ENCODE results near the gene RENBP.
A peak's percentile ranks its signal among the peaks of the same experiment; 100 is the strongest.

RENBP gene

GRCh38 chrX:153939573-153939972 lies 4.9 kb downstream of the RENBP start:
- in situ Hi-C loops (cut with HindIII; ENCODE audit: low pct_ligation_motif_present, low pct_unique_long_range_greater_than_20kb, low sequenced_read_pairs), result no loop called here
- no peak for DNase-seq

DNA sequence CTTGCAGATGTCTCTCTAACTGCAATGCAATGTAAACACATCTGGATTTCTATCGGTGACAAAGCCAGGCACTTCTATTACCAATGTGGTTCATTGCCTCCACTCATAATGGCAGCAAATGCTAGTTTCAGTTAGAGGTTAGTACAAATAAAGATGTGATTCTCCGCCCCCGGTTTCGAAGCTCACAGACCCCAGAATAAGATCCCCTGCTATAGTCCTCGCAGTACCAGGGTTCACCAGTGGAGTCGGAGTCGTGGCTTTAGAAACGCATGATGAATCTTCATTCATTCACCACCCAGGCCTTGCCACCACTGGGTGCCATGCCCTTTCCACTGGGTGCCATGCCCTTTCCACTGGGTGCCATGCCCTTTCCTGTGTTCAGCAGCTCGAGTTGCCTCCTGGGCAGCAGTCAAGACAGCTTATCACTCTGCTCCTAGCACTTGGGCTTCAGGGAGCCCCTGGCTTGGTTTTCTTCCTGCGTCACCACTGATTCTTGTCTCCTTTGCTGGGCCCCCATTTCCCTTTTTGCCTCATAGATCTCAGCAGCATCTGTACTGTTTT lies 6.1 kb downstream of the RENBP start:
- DNase-seq, result no peak
- in situ Hi-C loops (cut with HindIII; ENCODE audit: low pct_ligation_motif_present, low pct_unique_long_range_greater_than_20kb, low sequenced_read_pairs), result no loop called here

- DNase-seq, result no peak
- in situ Hi-C loops (cut with HindIII; ENCODE audit: low pct_ligation_motif_present, low pct_unique_long_range_greater_than_20kb, low sequenced_read_pairs), result no loop called here
These were observed 7.4 kb downstream of the RENBP start for GRCh38 chrX:153937056-153937455.

GRCh38 chrX:153935326-153935851 lies 9.1 kb downstream of the RENBP start:
- DNase-seq, result no peak

GRCh38 chrX:153934762-153935325 lies 9.6 kb downstream of the RENBP start, which contains the start of gene NAA10:
TSS of gene NAA10 (minus strand) at chrX:153935037. CDS start at chrX:153934904, 133 bp downstream.
- DNase-seq, result peak; percentile 69

More at GRCh38 chrX:153935326-153935851, 9.1 kb downstream of the RENBP start:
- in situ Hi-C loops (cut with HindIII; ENCODE audit: low pct_ligation_motif_present, low pct_unique_long_range_greater_than_20kb, low sequenced_read_pairs), result no loop called here

DNA sequence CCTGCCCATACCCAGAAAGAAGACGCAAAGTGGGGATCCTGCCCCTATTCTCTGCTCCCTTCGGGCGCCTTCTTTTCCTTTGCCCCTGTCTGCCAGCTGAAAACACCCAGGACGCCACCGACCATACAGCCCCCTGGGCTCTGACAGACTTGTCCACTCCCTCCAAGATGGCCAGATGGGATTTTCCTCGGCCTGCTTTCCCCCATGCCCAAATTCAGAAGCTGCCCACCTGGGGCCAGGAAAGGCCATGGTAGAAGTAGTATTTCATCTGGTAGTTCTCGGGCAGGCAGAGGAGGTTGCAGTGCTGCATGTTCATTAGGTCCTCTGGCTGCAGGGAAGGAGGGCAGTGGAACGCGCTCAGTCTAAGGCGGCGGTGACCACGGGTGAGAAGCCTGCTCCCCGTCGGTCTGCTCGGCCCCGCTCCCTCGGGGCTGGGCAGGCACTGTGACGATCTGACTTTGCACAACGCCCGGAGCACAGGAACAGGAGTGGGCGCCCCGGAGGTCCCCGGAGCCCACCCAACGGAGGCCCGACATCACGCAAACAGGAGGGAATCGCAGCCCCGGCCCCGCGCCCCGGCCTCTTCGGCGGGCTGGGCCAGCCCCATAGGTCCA lies 10.2 kb downstream of the RENBP start:
- in situ Hi-C loops (cut with HindIII; ENCODE audit: low pct_ligation_motif_present, low pct_unique_long_range_greater_than_20kb, low sequenced_read_pairs), result no loop called here
- DNase-seq, result no peak

More at GRCh38 chrX:153934762-153935325, 9.6 kb downstream of the RENBP start, which contains the start of gene NAA10:
- in situ Hi-C loops (cut with HindIII; ENCODE audit: low pct_ligation_motif_present, low pct_unique_long_range_greater_than_20kb, low sequenced_read_pairs), result no loop called here

- peak; percentile 4 for DNase-seq
- in situ Hi-C loops (cut with HindIII; ENCODE audit: low pct_ligation_motif_present, low pct_unique_long_range_greater_than_20kb, low sequenced_read_pairs), result no loop called here
These were observed 10.7 kb downstream of the RENBP start for GRCh38 chrX:153933748-153934147.

DNA sequence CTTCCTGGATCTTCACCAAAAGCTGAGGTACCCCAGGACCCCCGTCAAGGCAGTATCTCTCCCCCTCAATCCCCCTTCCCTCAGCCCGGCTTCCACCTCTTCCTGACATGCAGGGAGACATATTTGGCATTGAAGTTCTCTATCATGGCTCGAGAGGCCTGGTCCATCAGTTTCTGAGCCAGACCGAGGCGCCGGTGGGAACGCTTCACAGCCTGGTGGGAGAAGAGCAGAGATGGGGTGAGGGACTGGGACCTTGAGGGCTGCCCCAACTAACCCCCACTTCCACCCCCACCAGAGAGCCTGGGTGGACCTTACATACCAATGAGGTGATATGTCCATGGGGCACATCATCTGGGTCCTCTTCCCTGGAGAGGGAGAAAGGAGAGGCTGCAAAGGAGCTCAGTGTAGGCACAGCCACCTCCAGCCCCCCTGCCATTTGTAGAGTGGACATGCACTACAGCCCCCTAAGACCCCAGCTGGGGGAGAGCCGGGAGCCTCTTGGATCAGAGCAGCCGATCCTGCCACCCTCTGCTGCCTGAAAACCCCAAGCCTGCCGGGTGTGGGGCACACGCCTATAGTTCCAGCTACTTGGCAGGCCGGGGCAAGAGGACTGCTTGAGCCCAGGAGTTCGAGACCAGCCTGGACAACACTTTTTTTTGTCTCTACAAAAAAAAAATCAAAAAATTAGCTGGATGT lies 12.1 kb downstream of the RENBP start:
- in situ Hi-C loops (cut with HindIII; ENCODE audit: low pct_ligation_motif_present, low pct_unique_long_range_greater_than_20kb, low sequenced_read_pairs), result no loop called here
- no peak for DNase-seq

DNA sequence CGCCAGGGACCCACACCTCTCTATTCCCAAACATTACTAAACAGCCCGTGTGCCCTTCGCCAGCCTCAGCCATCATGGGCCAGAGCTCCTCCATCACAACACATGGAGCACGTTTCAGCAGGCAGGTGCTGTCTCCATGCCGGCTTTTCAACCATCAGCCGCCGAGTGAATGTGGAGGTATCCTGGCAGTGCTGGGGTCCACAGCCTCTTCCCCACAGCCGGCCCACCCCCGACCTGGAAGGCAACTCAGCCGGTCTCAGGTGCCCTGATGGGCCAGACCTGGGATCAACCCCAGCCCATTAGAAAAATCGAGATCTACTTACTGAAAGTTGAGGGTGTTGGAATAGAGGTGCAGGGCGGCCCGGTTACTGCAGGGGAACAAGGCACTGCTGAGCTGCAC lies 12.7 kb downstream of the RENBP start:
- no peak for DNase-seq
- in situ Hi-C loops (cut with HindIII; ENCODE audit: low pct_ligation_motif_present, low pct_unique_long_range_greater_than_20kb, low sequenced_read_pairs), result no loop called here

GRCh38 chrX:153931151-153931550 lies 13.3 kb downstream of the RENBP start:
- in situ Hi-C loops (cut with HindIII; ENCODE audit: low pct_ligation_motif_present, low pct_unique_long_range_greater_than_20kb, low sequenced_read_pairs), result no loop called here
- no peak for DNase-seq

DNA sequence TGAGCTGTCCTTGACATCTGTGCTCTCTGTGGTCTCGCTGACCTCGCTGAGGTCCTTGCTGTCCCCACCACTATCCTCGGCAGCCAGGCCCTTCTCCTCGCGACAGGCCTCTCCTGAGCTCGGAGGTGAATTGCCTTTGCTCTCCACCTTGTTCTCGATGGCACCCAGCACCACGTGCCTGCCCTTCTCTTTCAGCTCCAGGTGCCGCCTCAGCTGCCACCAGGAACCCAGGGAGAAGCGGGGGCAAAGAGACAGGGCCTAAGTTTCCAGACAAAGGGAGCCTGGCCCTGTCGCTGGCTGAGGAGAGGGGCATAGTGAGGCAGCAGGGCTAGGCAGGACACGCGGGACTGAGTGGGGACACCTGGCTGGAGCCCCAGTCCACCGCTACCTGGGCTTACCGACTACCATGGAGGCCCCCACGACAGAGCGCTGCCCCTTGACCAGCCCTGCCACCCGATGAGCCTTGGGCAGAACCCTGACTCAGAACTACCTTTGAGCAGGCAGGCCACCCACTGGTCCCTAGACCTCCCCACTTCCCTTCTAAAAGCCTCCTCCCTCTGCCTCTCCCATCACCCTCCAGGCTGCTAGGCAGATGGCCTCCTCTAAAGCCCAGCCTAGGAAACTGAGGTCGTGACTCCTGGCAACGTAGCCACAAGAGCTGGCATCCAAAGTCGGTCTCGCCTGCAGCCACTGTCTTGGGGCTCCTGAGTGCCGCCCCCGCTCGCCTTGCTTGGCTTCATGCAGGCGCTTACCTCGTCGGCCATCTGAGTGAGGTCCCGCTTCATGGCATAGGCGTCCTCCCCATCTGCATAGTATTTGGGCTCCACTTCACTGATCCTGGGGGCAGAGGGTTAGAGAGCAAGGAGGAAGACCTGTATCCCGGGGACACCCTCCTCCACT lies 14.2 kb downstream of the RENBP start:
- no peak for DNase-seq
- in situ Hi-C loops (cut with HindIII; ENCODE audit: low pct_ligation_motif_present, low pct_unique_long_range_greater_than_20kb, low sequenced_read_pairs), result no loop called here

DNA sequence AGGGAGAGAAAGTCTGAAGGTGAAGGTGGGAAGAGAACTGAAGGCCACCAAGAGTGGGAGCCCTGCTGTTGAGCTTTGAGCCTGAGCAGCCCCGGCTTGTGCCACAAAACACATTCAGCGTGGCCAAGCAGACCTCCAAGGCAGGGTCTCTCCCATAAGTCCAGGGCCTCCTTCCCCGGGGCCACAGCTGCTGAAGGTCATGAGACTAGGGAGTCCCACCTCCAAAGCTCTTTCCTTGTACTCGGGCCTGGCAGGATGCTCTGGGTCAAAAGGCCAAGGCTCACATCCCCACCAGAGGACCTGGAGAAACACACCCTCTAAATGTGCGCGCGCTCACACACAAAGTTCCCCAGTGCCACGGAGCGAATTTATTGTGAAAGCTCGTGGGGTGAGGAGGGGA lies 14.9 kb downstream of the RENBP start:
- in situ Hi-C loops (cut with HindIII; ENCODE audit: low pct_ligation_motif_present, low pct_unique_long_range_greater_than_20kb, low sequenced_read_pairs), result no loop called here
- no peak for DNase-seq

GRCh38 chrX:153928846-153929245 lies 15.6 kb downstream of the RENBP start:
- DNase-seq, result no peak
- in situ Hi-C loops (cut with HindIII; ENCODE audit: low pct_ligation_motif_present, low pct_unique_long_range_greater_than_20kb, low sequenced_read_pairs), result no loop called here

DNA sequence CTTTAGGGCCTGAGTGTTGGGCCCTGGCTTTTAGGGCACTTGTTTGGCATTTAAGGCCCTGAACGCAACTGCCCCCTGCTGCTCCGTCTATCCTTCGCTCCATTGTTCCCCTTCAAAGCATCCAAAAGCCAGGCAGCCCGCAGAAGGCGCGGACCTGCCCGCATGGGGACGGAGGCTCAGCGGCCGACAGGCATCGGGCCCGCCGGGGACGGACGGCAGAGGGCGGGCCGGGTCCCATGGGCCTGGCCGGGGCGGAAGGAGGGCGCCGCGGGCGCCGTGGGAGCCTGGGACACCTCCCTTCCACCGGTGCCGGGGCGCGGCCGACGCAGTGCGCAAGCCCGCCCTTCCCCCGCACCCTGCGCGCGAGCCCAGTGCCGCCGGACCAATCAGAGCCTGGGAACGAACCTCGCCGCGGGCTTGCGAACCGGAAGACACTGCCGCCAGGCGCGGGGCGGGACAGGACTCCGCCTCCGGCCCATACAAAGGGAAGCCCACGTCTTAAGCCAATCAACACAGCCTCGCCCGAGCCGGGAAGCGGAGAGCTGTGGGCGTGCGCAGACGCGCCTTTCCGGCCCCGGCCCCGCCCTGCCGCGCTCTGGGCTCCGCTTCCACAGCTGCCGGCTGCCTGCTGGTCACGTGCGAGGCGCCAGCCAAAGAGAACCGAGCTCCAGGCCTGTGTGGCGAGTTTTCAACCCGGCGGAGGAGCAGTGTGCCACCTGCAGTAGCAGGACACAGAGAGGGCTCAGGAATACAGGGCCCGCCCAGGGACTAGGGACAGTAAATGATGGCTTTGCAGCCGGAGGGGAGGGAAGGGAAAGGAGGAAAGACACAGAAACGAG lies 16.3 kb downstream of the RENBP start:
- peak; percentile 89 for DNase-seq
- in situ Hi-C loops (cut with HindIII; ENCODE audit: low pct_ligation_motif_present, low pct_unique_long_range_greater_than_20kb, low sequenced_read_pairs), result no loop called here

DNA sequence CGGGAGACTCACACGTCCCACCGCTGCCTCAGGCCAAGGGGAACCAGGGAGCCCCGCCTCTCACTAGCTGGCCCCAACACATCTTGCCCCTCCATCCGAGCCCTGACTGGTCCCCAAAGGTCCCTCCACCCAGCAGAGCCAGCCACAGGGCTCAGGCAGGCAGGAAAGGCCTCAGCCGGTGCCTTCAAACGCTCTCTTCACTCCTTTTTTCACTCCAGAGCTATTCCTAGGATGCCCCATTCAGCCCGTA lies 16.8 kb downstream of the RENBP start:
- in situ Hi-C loops (cut with HindIII; ENCODE audit: low pct_ligation_motif_present, low pct_unique_long_range_greater_than_20kb, low sequenced_read_pairs), result no loop called here
- DNase-seq, result peak; percentile 3

- in situ Hi-C loops (cut with HindIII; ENCODE audit: low pct_ligation_motif_present, low pct_unique_long_range_greater_than_20kb, low sequenced_read_pairs), result no loop called here
- DNase-seq, result no peak
These were observed 17.4 kb downstream of the RENBP start for GRCh38 chrX:153926858-153927671.

- in situ Hi-C loops (cut with HindIII; ENCODE audit: low pct_ligation_motif_present, low pct_unique_long_range_greater_than_20kb, low sequenced_read_pairs), result no loop called here
- DNase-seq, result no peak
These were observed 17.9 kb downstream of the RENBP start for GRCh38 chrX:153926552-153926857.

All from ACHN (cell line).